CD8-positive, alpha-beta memory T cell (primary cell): ENCODE results near the gene UCN. TPM values are rescaled to one million over a fixed set of nuclear protein-coding genes. Genes with fewer than 3 reads are reported as not detected.
"Not testable (repeated sequence)": the region's sequence is repeated elsewhere in the genome, so short reads cannot be mapped to it uniquely, and the experiment has no call there.

Source experiments
- CTCF ChIA-PET: fragments of 350-600 bp; sonication (Branson Sonifier 250); formaldehyde crosslinking; loops from one replicate; lab custom pipeline; 2021; ENCODE audit warnings: antibody characterized with exemption; lab: Charles Lee
- POLR2A ChIA-PET: fragments of 350-600 bp; sonication (Branson Sonifier 250); formaldehyde crosslinking; loops from one replicate; lab custom pipeline; 2021; ENCODE audit warnings: antibody characterized with exemption; lab: Charles Lee
- DNase-seq, 5 donors: peaks; one replicate each; pipeline versions ENCODE4 v3.0.0 to v3.0.0-alpha.2; 2020 to 2022; ENCODE audit warnings: mixed read lengths in 1 of 5
- H3K27ac ChIP-seq: one replicate; pipeline ENCODE4 v1.7.0; 2013; ENCODE audit warnings: low read depth, mild to moderate bottlenecking, low read length, moderate library complexity
- H3K27me3 ChIP-seq: 2 replicates; pipeline ENCODE4 v1.7.0; 2013; ENCODE audit warnings: low read length, mild to moderate bottlenecking; ENCODE audit not compliant: insufficient read depth, poor library complexity, severe bottlenecking
- H3K36me3 ChIP-seq: 2 replicates; pipeline ENCODE4 v1.7.0; 2013; ENCODE audit warnings: mild to moderate bottlenecking, low read length, moderate library complexity; ENCODE audit not compliant: insufficient read depth
- H3K4me1 ChIP-seq: 2 replicates; pipeline ENCODE4 v1.7.0; 2013; ENCODE audit warnings: mild to moderate bottlenecking, low read length, moderate library complexity; ENCODE audit not compliant: insufficient read depth
- H3K4me3 ChIP-seq: 2 replicates; pipeline ENCODE4 v1.7.0; 2013; ENCODE audit warnings: mild to moderate bottlenecking, low read length
- H3K9me3 ChIP-seq: 2 replicates; pipeline ENCODE4 v1.7.0; 2013; ENCODE audit warnings: mild to moderate bottlenecking, low read length
- H3K27ac Mint-ChIP-seq, 8 donors: one replicate each; pipeline ENCODE4 v1.8.0; 2020 to 2021; ENCODE audit warnings: mixed read lengths in 8 of 8, mild to moderate bottlenecking in 6 of 8, inconsistent platforms in 3 of 8, moderate library complexity in 3 of 8
- H3K27me3 Mint-ChIP-seq, 2 donors: one replicate each; pipeline ENCODE4 v1.8.0; 2020 to 2021; ENCODE audit warnings: mixed read lengths in 2 of 2, mild to moderate bottlenecking in 1 of 2, moderate library complexity in 1 of 2
- H3K36me3 Mint-ChIP-seq, 3 donors: one replicate each; pipeline ENCODE4 v1.8.0; 2020 to 2021; ENCODE audit warnings: mixed read lengths in 3 of 3, inconsistent platforms in 1 of 3, mild to moderate bottlenecking in 1 of 3
- H3K4me1 Mint-ChIP-seq, 3 donors: one replicate each; pipeline ENCODE4 v1.8.0; 2020 to 2021; ENCODE audit warnings: mixed read lengths in 3 of 3, inconsistent platforms in 1 of 3, mild to moderate bottlenecking in 1 of 3
- H3K4me3 Mint-ChIP-seq, 7 donors: one replicate each; pipeline ENCODE4 v1.8.0; 2020 to 2021; ENCODE audit warnings: mixed read lengths in 7 of 7, mild to moderate bottlenecking in 6 of 7, moderate library complexity in 4 of 7, inconsistent platforms in 2 of 7
- H3K9me3 Mint-ChIP-seq, 5 donors: one replicate each; pipeline ENCODE4 v1.8.0; 2020 to 2022; ENCODE audit warnings: mixed read lengths in 5 of 5, mild to moderate bottlenecking in 3 of 5, moderate library complexity in 2 of 5, inconsistent platforms in 1 of 5
- polyA plus RNA-seq: library from polyadenylated mRNA; unstranded; fragments of 300-500 nt; fragmentation: Illumina TruSeq; gene quantifications from one replicate; pipeline ENCODE4 v1.2.3, GENCODE V29; 2021
- total RNA-seq, 2 experiments: library from RNA; stranded (reverse); gene quantifications; one replicate each; pipeline ENCODE4 v1.2.3, GENCODE V29; 2021

Gene UCN
- total and polyA plus RNA-seq, 3 experiments from 2014 or later = 0.71 to 2.6 (median 1.7) TPM

- Mint-ChIP-seq H3K4me1 (peaks cover 0 to 18% (median 4%) of the 10 kb centered on the region in 3 donors), H3K9me3 (no peaks in the 10 kb centered on the region)
- POLR2A ChIA-PET = no interaction called here
Observed at GRCh38 chr2:27305516-27305915, 2.7 kb downstream of the UCN start.

DNA sequence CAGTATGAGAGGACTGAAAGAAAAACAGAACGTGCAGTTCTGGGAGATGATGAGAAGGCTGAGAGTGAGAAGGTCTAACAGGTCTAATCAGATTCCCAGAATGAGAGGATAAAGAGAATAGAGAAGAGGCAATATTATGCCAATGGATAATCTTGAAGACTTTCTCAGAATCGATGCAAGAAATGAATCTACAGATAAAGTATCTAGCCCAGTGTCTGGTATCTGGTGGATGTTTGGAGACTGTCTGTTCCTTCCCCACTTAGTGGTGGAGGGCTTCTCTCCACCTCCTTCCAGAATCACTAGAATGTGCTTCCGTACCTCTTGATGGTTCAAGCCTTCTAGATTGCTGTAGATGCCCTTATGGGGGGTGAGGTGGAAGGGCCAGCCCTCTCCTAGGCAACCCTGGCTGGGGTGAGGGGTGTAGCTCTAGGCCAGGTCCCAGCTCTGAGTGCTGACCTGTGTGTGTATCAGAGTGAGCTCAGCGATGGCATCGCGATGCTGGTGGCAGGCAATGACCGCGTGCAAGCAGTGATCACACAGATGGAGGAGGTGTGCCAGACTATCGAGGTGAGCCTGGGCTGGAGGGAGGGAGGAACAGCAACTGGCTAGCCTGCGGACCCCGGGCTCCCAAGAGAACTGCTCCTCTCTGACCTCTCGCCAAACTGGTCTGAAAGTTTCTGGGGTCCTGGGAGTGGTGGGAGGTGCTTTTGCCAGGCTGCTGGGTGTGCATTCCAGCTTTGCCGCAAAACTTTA is 3.6 kb downstream of the UCN start:
- H3K27ac Mint-ChIP-seq = peak overlapping the region in 1 of 8 donors; percentile 78
- H3K4me1 Mint-ChIP-seq = peaks cover 0 to 18% (median 4%) of the 10 kb centered on the region in 3 donors
- H3K27ac ChIP-seq = no peak overlapping the region
- H3K4me3 Mint-ChIP-seq = no peak overlapping the region
- H3K9me3 Mint-ChIP-seq = no peaks in the 10 kb centered on the region
- ChIA-PET POLR2A (no interaction called here), CTCF (interaction anchor here (2.1 to 4.6 kb wide), 5 partner anchors 10 to 379 kb away, joined by 4 to 32 read pairs (median 19); partner anchors contain the start of gene MPV17)
- H3K4me1 ChIP-seq = no peaks in the 10 kb centered on the region
- H3K4me3 ChIP-seq = no peak overlapping the region
- no peaks in the 10 kb centered on the region for H3K36me3 ChIP-seq
- no peak for DNase-seq
- H3K36me3 Mint-ChIP-seq = peaks cover 5 to 9% (median 7%) of the 10 kb centered on the region in 3 donors
- no peaks in the 10 kb centered on the region for H3K9me3 ChIP-seq
- peaks cover 11 to 21% of the 10 kb centered on the region in 2 donors for H3K27me3 Mint-ChIP-seq
- peaks cover 7% of the 10 kb centered on the region for H3K27me3 ChIP-seq

More at GRCh38 chr2:27305516-27305915, 2.7 kb downstream of the UCN start:
- peaks cover 11 to 22% of the 10 kb centered on the region in 2 donors for H3K27me3 Mint-ChIP-seq
- H3K4me3 Mint-ChIP-seq = peak overlapping the region in 1 of 7 donors; percentile 3
- Histone ChIP-seq H3K27me3 (peaks cover 7% of the 10 kb centered on the region), H3K9me3 (no peaks in the 10 kb centered on the region), H3K27ac (no peak overlapping the region), H3K36me3 (no peaks in the 10 kb centered on the region), H3K4me1 (no peaks in the 10 kb centered on the region), H3K4me3 (no peak overlapping the region)
- DNase-seq = no peak
- no peak overlapping the region for H3K27ac Mint-ChIP-seq
- H3K36me3 Mint-ChIP-seq = peaks cover 7 to 12% (median 9%) of the 10 kb centered on the region in 3 donors
- CTCF ChIA-PET = interaction anchor here (3.4 to 4.6 kb wide), 2 partner anchors 9 to 16 kb away, joined by 16 to 27 read pairs; partner anchors contain the start of gene MPV17

- peaks cover 17 to 25% of the 10 kb centered on the region in 2 donors for H3K27me3 Mint-ChIP-seq
- Histone ChIP-seq H3K4me3 (peak overlapping the region; percentile 56), H3K9me3 (no peaks in the 10 kb centered on the region), H3K27me3 (peaks cover 7% of the 10 kb centered on the region), H3K27ac (no peak overlapping the region), H3K4me1 (no peaks in the 10 kb centered on the region), H3K36me3 (no peaks in the 10 kb centered on the region)
- peak overlapping the region in 5 of 8 donors; percentile 44 to 71 (median 66) for H3K27ac Mint-ChIP-seq
- H3K4me1 Mint-ChIP-seq = peaks cover 0 to 15% (median 4%) of the 10 kb centered on the region in 3 donors
- POLR2A ChIA-PET = interaction anchor here (0.6 kb wide), 2 partner anchors 25 to 84 kb away, joined by 3 read pairs; no protein-coding TSS in a partner anchor
- H3K4me3 Mint-ChIP-seq = peak overlapping the region; percentile 56 to 88 (median 69)
- no peaks in the 10 kb centered on the region for H3K9me3 Mint-ChIP-seq
- CTCF ChIA-PET = interaction anchor here (0.6 to 4.6 kb wide), 32 partner anchors 8 to 380 kb away, joined by 3 to 32 read pairs (median 4); partner anchors contain the start of genes DNAJC5G, EIF2B4, MPV17 and SLC30A3
- peak in 3 of 5 donors; percentile 16 to 55 (median 43) for DNase-seq
- peaks cover 0 to under 1% (median 0%) of the 10 kb centered on the region in 3 donors for H3K36me3 Mint-ChIP-seq
Observed at GRCh38 chr2:27303093-27304025, 4.9 kb downstream of the UCN start.

- H3K9me3 Mint-ChIP-seq, H3K4me1 Mint-ChIP-seq, H3K9me3 ChIP-seq, H3K27ac ChIP-seq, H3K4me3 ChIP-seq, H3K27me3 ChIP-seq, H3K4me3 Mint-ChIP-seq, H3K36me3 Mint-ChIP-seq, POLR2A ChIA-PET, H3K4me1 ChIP-seq, DNase-seq, H3K36me3 ChIP-seq, H3K27ac Mint-ChIP-seq: not testable (repeated sequence)
- H3K27me3 Mint-ChIP-seq = peaks cover 14 to 36% of the 10 kb centered on the region in 2 donors
- CTCF ChIA-PET = interaction anchor here (2.0 kb wide), 1 partner anchor 21 kb away, joined by 5 read pairs; no protein-coding TSS in a partner anchor
Observed at GRCh38 chr2:27300606-27301005, 7.6 kb downstream of the UCN start.

DNA sequence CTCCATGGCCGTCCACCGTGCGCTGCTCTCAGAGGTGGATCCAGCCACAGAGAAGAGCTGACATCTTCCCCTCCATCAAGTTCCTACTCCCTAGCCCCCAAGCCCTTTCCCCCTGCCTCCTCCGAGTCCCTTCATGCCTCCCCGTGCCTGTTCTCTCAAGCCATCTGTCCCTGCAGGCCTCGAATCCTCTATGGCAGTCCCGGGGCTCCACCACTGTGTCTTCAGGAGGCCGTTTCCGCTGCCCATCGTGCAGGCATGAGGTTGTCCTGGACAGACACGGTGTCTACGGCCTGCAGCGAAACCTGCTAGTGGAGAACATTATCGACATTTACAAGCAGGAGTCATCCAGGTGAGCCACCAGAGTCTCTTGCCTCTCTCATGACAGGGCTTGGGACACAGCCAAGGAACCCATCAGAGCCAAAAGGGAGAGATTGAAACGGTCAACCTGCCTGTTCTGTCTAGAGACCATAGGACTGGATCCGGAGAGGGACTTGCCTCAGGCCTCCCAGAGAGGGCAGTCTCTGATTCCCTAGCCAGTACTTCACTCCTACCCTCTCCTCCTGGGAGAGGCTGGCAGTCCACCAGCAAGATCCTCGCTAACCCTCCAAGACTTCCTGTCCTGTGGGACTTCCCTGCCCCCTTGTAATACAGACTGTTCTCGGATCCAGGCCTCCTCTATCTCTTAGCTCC is 9.7 kb downstream of the UCN start:
- Histone ChIP-seq H3K4me3 (no peak overlapping the region), H3K27ac (no peak overlapping the region), H3K36me3 (no peaks in the 10 kb centered on the region), H3K9me3 (no peaks in the 10 kb centered on the region), H3K4me1 (no peaks in the 10 kb centered on the region), H3K27me3 (no peaks in the 10 kb centered on the region)
- ChIA-PET POLR2A (no interaction called here), CTCF (interaction anchor here (1.7 to 2.0 kb wide), 2 partner anchors 19 to 34 kb away, joined by 4 to 5 read pairs; no protein-coding TSS in a partner anchor)
- Mint-ChIP-seq H3K4me1 (peaks cover 0 to 6% (median 2%) of the 10 kb centered on the region in 3 donors), H3K9me3 (no peaks in the 10 kb centered on the region), H3K4me3 (no peak overlapping the region), H3K27me3 (peaks cover 9 to 26% of the 10 kb centered on the region in 2 donors), H3K36me3 (no peaks in the 10 kb centered on the region), H3K27ac (peak overlapping the region in 1 of 8 donors; percentile 83)
- DNase-seq = no peak

DNA sequence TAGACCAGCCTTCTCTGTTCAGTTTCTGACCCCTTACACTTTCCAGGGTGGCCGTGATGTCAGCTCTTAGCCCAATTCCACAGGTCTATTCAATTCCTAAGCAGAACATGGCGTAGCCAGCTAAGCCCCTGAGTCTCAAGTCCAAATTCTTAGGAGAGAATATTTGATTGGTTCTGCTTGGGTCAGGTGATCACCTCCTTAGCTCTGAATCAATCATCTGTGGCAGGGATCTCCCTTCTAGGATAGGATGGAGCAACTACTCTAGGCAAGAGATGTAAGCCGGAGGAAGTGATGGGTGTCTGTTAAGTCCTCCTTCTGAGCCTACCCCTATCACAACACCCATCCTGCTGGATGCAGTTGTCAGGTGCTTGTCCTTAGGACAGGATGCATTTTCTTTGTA is 11.1 kb downstream of the UCN start:
- H3K27me3 ChIP-seq = no peaks in the 10 kb centered on the region
- H3K27ac ChIP-seq = no peak overlapping the region
- H3K36me3 ChIP-seq = no peaks in the 10 kb centered on the region
- ChIA-PET POLR2A (no interaction called here), CTCF (interaction anchor here (0.9 kb wide), 1 partner anchor 18 kb away, joined by 3 read pairs; no protein-coding TSS in a partner anchor)
- no peaks in the 10 kb centered on the region for H3K4me1 ChIP-seq
- Mint-ChIP-seq H3K27me3 (peaks cover 10 to 37% of the 10 kb centered on the region in 2 donors), H3K27ac (no peak overlapping the region), H3K9me3 (no peaks in the 10 kb centered on the region), H3K36me3 (no peaks in the 10 kb centered on the region), H3K4me1 (no peaks in the 10 kb centered on the region), H3K4me3 (no peak overlapping the region)
- no peak overlapping the region for H3K4me3 ChIP-seq
- H3K9me3 ChIP-seq = no peaks in the 10 kb centered on the region
- no peak for DNase-seq

- Histone ChIP-seq H3K27ac (no peak overlapping the region), H3K36me3 (no peaks in the 10 kb centered on the region), H3K27me3 (no peaks in the 10 kb centered on the region), H3K4me3 (no peak overlapping the region), H3K4me1 (no peaks in the 10 kb centered on the region), H3K9me3 (no peaks in the 10 kb centered on the region)
- no peaks in the 10 kb centered on the region for H3K4me1 Mint-ChIP-seq
- H3K36me3 Mint-ChIP-seq = no peaks in the 10 kb centered on the region
- no peak overlapping the region for H3K27ac Mint-ChIP-seq
- no peaks in the 10 kb centered on the region for H3K9me3 Mint-ChIP-seq
- ChIA-PET POLR2A (no interaction called here), CTCF (no interaction called here)
- peaks cover 10 to 43% of the 10 kb centered on the region in 2 donors for H3K27me3 Mint-ChIP-seq
- no peak overlapping the region for H3K4me3 Mint-ChIP-seq
- DNase-seq = no peak
Observed at GRCh38 chr2:27296481-27296880, 11.8 kb downstream of the UCN start.
